Measurements from ENCODE around the gene GYS1.
"Not testable (repeated sequence)": the region's sequence is repeated elsewhere in the genome, so short reads cannot be mapped to it uniquely, and the experiment has no call there.

Gene GYS1

DNA sequence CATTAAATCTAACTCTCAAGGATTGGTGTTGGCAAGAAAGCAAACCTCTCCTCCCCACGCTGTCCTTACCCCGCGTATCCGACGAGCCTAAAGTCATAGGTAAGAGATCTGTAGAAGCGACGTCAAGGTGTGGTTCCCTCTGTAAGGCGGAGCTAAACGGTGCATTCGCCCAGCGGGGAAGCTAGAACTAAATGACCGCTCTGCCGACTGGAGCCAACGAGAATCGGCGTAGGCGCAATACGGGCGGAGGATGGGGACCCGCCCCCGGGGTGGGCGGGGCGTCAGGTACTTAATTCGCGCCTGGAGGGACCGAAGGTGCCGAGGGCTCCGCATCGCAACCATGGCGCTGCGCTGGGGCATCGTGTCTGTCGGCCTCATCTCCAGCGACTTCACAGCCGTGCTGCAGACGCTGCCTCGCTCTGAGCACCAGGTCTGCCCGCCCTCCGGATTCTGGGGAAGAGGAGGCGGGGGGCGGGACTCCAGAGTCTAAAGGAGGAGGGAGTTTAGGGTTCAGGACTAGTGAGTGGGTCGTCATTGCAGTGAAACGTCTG, 59.7 kb downstream of the GYS1 start, which contains the start of gene DHDH:
Gene DHDH, plus strand, starts transcription at position 318 of the 551 bp plus-strand sequence. Its CDS starts 23 bp downstream, at position 341.
- DNase-seq = peak; percentile 96

DNA sequence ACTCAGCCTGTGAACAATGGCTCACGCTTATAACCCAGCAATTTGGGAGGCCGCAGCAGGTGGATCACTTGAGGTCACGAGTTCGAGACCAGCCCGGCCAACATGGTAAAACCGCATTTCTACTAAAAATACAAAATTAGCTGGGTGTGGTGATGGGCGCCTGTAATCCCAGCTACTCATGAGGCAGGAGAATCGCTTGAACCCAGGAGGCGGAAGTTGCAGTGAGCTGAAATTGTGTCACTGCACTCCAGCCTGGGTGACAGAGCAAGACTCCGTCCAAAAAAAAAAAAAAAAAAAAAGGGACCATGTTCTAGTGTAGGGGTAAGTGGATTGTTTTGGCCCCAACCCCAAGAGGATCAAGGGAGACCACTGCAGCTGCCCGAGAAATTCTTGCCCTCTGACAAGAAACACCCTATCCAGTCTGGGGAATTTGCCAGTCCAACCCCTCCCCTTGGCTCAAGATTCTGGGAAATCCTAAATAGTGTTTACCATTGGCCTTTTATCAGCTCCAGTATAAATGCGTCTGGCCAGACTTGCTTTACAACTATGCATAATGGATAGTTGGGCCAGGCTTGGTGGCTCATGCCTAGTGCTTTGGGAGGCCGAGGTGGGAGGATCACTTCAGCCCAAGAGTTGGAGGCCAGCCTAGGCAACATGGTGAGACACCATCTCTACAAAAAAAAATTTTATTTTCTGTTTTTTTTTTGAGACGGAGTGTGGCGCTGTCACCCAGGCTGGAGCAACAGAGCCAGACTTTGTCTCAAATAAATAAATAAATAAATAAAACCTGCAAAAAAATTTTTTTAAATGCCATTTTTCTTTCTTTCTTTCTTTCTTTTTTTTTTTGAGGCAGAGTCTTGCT, 64.7 kb downstream of the GYS1 start:
- no peak for DNase-seq

DNA sequence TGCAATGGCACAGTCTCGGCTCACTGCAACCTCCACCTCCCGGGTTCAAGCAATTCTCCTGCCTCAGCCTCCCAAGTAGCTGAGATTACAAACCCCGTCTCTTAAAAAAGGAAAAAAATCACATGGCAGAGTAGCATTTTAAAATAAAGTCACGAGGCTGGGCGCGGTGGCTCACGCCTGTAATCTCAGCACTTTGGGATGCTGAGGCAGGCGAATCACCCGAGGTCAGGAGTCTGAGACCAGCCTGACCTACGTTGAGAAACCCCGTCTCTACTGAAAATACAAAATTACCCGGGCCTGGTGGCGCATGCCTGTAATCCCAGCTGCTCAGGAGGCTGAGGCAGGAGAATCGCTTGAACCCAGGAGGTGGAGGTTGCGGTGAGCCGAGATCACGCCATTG, 65.4 kb downstream of the GYS1 start:
- DNase-seq = not testable (repeated sequence)

DNA sequence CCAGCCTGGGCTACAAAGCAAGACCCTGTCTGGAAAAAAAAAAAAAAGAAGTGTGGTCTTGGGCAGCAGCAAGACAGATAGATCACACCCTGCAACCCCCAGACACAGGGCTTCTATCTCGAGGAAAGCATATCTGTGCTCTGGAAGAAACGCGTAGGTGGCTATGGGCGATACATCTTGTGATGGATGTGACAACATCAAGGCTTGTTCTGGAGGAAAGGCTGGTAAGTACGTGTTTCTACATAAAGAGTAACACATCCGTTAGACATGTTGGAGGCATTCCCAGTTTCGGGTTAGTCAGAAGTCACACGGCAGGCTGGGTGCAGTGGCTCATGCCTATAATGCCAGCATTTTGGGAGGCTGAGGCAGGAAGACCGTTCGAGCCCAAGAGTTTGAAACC, 66.2 kb downstream of the GYS1 start:
- no peak for DNase-seq

DNA sequence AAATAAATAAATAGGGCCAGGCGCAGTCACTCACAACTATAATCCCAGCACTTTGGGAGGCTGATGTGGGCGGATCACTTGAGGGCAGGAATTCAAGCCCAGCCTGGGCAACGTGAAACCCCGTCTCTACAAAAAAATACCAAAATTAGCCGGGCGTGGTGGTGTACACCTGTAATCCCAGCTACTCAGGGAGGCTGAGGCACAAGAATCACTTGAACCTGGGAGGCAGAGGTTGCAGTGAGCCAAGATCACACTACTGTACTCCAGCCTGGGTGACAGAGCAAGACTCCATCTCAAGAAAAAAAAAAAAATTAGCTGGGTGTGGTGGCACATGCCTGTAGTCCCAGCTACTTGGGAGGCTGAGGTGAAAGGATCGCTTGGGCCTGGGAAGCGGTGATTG, 67.2 kb downstream of the GYS1 start:
- not testable (repeated sequence) for DNase-seq

DNA sequence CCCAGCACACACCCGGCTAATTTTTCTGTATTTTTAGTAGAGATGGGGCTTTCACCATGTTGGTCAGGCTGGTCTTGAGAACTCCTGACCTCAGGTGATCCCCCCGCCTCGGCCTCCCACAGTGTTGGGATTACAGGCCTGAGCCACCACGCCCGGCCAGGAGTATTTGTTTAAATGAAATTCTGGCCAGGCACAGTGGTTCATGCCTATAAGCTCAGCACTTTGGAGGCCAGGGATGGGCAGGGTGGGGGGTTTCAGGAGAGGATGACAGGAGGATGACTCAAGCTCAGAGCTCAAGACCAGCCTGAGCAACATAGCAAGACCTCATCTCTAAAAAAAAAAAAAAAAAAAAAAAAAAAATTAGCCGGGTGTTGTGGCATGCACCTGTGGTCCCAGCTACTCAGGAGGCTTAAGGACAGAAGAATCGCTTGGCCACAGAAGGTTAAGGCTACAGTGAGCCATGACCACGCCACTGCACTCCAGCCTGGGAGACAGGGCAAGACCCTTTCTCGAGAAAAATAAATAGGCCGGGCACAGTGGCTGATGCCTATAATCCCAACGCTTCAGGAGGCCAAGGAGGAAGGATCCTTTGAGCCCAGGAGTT, 67.8 kb downstream of the GYS1 start:
- DNase-seq = no peak

DNA sequence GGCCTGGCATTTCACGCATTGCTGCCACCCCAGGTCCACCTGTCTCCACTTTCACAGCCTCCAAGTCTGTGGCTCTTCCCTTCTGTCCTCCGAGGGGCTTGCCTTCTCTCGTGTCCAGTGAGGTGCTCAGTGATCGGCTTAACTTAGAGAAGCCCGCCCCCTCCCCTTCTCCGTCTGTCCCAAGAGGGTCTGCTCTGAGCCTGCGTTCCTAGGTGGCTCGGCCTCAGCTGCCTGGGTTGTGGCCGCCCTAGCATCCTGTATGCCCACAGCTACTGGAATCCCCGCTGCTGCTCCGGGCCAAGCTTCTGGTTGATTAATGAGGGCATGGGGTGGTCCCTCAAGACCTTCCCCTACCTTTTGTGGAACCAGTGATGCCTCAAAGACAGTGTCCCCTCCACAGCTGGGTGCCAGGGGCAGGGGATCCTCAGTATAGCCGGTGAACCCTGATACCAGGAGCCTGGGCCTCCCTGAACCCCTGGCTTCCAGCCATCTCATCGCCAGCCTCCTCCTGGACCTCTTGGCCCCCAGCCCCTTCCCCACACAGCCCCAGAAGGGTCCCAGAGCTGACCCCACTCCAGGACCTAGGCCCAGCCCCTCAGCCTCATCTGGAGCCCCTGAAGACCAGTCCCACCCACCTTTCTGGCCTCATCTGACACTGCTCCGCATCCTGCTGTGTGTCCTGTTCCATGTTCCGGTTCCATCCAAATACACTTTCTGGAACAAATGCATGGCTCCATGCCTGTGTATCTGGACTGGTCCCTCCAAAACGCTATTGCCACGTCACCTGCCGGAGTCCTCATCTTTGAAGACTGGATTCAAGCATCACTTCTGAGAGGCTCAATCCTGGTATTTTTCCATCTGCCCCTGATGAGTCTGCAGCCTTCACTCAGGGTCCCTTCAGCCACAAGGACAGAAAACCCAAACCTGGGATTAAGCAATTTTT, 70.3 kb downstream of the GYS1 start:
- DNase-seq = no peak

DNA sequence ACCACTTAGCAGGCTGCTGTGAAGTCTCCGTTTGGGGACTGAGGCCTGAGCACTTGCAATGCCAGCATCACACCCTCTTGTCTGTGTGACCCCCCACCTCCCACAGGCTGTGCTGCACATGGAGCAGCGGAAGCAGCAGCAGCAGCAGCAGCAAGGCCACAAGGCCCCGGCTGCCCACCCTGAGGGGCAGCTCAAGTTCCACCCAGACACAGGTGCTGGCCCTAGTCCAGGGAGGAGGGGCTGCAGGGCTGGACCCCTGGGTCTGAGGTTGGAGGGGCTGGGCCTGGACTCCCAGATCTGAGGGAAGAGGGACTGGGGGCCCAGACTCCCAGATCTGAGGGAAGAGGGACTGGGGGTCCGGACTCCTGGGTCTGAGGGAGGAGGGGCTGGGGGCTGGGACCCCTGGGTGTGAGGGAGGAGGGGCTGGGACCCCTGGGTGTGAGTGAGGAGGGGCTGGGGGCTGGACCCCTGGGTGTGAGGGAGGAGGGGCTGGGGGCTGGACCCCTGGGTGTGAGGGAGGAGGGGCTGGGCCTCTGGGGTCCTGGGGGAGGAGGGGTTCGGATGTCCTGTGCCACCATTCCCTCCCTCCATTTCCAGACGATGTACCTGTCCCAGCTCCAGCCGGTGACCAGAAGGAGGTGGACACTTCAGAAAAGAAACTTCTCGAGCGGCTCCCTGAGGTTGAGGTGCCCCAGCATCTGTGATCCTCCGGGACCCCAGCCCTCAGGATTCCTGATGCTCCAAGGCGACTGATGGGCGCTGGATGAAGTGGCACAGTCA, 71.2 kb downstream of the GYS1 start:
- DNase-seq = no peak

DNA sequence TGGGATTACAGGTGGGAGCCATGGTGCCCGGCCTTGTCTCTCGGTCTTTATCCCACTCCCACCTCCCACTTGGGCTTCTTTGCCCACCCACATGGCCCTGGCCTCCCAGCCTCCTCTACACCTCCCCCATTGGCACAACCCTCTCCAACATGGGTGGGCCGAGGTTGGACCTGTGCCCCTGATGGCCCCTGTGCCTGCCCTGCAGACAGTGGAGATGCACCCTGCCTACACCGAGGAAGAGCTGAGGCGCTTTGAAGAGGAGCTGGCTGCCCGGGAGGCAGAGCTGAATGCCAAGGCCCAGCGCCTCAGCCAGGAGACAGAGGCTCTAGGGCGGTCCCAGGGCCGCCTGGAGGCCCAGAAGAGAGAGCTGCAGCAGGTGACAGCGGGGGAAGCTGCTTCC, 72.2 kb downstream of the GYS1 start:
- no peak for DNase-seq

DNA sequence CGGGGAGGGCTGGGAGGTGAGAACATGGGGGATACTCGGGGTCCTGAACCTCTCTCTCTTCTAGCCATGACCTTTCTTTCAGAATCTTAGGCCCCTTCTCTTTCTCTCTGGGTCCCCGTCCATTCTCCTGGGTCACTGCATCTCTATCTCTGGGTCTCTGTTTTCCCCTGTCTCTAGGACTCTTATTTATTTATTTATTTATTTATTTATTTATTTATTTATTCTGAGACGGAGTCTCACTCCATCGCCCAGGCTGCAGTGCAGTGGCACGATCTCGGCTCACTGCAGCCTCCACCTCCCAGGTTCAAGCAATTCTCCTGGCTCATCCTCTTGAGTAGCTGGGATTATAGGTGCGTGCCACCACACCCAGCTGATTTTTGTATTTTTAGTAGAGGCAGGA, 73.8 kb downstream of the GYS1 start:
- not testable (repeated sequence) for DNase-seq

DNA sequence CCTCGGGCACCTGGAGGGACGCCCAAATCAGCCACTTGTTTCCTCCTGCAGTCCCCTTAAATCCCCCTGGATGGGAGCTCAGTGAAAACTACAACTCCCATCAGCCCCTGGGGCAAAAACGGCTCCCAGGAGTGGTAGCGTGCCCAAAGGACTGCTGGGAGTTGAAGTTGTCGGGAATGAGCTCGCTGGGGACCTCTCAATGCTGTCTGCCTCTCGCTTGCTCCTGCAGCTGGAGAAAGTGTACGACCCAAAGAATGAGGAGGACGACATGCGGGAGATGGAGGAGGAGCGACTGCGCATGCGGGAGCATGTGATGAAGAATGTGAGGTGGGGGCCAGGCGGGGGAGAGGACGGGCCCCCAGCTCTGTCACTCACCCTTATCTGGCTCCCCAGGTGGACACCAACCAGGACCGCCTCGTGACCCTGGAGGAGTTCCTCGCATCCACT, 74.3 kb downstream of the GYS1 start:
- no peak for DNase-seq

Data from NCI-H1105 treated with DMSO at 0.1 percent for 48 hours (cell line).